BJ (cell line): ENCODE results near the gene ZFX. TPM values are rescaled to one million over a fixed set of nuclear protein-coding genes. Genes with fewer than 3 reads are reported as not detected.

Experiments used
- CTCF ChIA-PET: fragments of 350-600 bp; formaldehyde crosslinking; extraction: SDS; loops from one replicate; lab custom pipeline; 2021; ENCODE audit warnings: antibody characterized with exemption, inconsistent platforms; lab: Yijun Ruan, JAX
- POLR2A ChIA-PET: fragments of 300-600 bp; sonication (Branson Sonifier 250); formaldehyde crosslinking; extraction: SDS; loops from one replicate; lab custom pipeline; 2021; ENCODE audit warnings: antibody characterized with exemption; lab: Charles Lee
- DNase-seq: peaks from one replicate; pipeline ENCODE4 v3.0.0-alpha.2; 2011; ENCODE audit warnings: low read depth
- H3K27me3 ChIP-seq: 2 replicates; pipeline ENCODE4 v1.6.0; 2011; ENCODE audit warnings: low read length; ENCODE audit not compliant: control insufficient read depth, insufficient read depth
- H3K36me3 ChIP-seq: 2 replicates; pipeline ENCODE4 v1.5.1; 2011; ENCODE audit warnings: low read length; ENCODE audit not compliant: control insufficient read depth, insufficient read depth
- H3K4me3 ChIP-seq: 2 replicates; pipeline ENCODE4 v1.5.1; 2011; ENCODE audit warnings: low read depth, mild to moderate bottlenecking, control low read depth, low read length
- CTCF ChIP-seq: IDR thresholded peaks from 2 replicates; pipeline ENCODE4 v1.5.1; 2011; ENCODE audit warnings: low read depth, mild to moderate bottlenecking, control low read depth, inconsistent platforms, low read length, moderate library complexity; ENCODE audit not compliant: insufficient read depth
- polyA plus RNA-seq: library from polyadenylated mRNA; depleted of rRNA; stranded (reverse); fragments of >200 nt; gene quantifications from 2 replicates; pipeline ENCODE4 v1.2.3, GENCODE V29; 2011

ZFX gene
- polyA plus RNA-seq, 1 experiment: 12.5 TPM

DNA sequence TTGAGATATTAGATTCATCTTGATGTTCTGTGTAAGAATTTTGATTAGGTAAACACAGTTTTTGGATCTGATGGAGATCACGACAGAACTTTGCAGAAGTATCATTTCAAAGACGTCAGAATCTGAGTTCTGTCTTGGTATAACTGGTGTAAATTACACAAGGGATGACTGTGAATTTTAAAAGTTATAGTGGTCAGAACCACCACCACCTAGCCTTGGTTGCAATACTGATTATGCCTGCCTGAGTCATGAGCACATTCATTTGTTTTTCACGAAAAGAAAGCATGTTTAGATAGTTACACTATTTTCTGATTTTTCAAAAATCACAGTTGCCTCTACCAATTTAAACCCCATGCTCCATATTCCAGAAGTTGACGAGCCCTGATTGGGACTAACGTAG is 54.8 kb downstream of the ZFX start:
- Histone ChIP-seq H3K27me3 (no peaks in the 10 kb centered on the region), H3K36me3 (no peaks in the 10 kb centered on the region; the same call in 1 of the 2 replicates), H3K4me3 (no peak overlapping the region)
- CTCF ChIA-PET: no interaction called here
- POLR2A ChIA-PET: no interaction called here
- DNase-seq: no peak
- TF ChIP-seq CTCF: no peak

DNA sequence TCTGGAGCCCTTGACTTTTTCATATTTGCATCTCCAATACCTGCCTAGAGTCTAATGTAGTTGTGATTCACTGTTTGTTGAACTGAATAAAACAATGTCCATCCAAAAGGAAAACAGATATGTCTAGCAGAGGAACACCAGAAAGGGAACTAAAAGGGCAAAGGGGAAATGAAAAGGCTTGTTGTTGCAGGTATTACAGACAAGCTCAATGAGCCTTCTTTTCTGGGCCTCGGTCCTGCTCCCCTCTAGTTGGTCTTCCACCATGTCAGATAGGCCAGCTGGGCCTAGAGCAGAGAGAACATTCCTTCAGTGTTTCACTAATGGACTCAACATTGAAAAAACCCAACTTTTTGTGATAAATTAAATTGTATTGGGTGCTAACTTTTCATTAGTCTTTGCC is 55.4 kb downstream of the ZFX start:
- no peak for DNase-seq
- TF ChIP-seq CTCF: no peak
- Histone ChIP-seq H3K27me3 (no peaks in the 10 kb centered on the region), H3K4me3 (no peak overlapping the region), H3K36me3 (no peaks in the 10 kb centered on the region; the same call in 1 of the 2 replicates)
- POLR2A ChIA-PET: no interaction called here
- CTCF ChIA-PET: no interaction called here

DNA sequence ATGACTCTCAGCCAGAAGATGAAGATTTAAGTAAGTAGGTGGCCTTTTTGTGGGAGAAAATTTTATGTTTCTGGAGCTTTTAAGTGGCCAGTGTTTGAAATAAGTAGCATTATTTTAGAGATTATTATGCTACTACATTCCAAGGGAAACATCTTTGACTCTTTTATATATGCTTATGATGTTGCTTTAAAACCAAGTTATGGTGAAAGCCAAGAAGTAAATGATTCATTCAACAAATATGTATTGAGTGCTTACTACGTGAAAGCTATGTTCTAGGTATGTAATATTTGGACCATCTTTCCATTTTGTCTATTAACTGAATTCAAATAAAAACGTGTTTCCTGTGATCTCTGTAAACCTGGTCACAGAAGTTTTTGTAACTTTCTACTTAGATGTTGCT is 58.3 kb downstream of the ZFX start:
- no peak for DNase-seq
- ChIA-PET CTCF (interaction anchor here (1.0 kb wide), 1 partner anchor 16 kb away, joined by 4 read pairs; no protein-coding TSS in a partner anchor), POLR2A (no interaction called here)
- no peaks in the 10 kb centered on the region for H3K27me3 ChIP-seq
- no peak for TF ChIP-seq CTCF
- no peaks in the 10 kb centered on the region; the same call in 1 of the 2 replicates for H3K36me3 ChIP-seq
- no peak overlapping the region for H3K4me3 ChIP-seq

DNA sequence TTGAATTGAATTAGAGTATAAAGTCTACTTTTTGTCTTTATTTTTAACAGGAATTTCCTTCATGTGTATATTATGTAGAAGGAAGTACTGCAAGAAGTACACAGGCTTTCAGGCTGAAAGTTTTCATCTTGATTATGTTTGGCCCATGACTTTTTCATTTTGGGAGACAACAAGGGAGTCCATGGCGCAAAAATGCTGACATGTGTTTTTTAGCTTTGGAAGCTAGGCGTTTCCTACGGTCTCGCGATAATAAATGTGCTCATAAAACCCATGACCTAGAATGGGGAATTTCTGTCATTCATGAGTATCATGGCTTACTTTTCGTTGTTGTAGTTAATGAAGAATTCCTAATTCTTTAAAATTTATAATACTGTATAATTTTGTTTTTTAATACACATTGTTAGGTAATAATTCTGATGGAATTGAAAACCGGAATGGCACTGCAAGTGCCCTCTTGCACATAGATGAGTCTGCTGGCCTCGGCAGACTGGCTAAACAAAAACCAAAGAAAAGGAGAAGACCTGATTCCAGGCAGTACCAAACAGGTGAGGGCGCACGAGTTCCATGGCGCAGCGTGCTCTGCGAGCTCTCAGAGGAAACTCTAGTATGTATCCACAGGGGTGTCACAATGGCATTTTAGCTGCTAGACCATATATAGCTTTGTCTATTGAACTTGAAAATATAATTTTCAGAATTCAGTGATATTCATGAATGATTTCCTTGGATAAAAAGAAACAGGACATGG is 59.1 kb downstream of the ZFX start:
- POLR2A ChIA-PET: no interaction called here
- no peak for DNase-seq
- no peaks in the 10 kb centered on the region for H3K27me3 ChIP-seq
- no peak for TF ChIP-seq CTCF
- no peak overlapping the region for H3K4me3 ChIP-seq
- no peaks in the 10 kb centered on the region; the same call in 1 of the 2 replicates for H3K36me3 ChIP-seq
- CTCF ChIA-PET: no interaction called here

DNA sequence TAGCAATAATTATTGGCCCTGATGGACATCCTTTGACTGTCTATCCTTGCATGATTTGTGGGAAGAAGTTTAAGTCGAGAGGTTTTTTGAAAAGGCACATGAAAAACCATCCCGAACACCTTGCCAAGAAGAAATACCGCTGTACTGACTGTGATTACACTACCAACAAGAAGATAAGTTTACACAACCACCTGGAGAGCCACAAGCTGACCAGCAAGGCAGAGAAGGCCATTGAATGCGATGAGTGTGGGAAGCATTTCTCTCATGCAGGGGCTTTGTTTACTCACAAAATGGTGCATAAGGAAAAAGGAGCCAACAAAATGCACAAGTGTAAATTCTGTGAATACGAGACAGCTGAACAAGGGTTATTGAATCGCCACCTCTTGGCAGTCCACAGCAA is 60.7 kb downstream of the ZFX start:
- Histone ChIP-seq H3K27me3 (no peaks in the 10 kb centered on the region), H3K4me3 (no peak overlapping the region), H3K36me3 (no peaks in the 10 kb centered on the region; the same call in 1 of the 2 replicates)
- no peak for DNase-seq
- no peak for TF ChIP-seq CTCF
- ChIA-PET POLR2A (no interaction called here), CTCF (no interaction called here)
